ENCODE measurements around the gene GARNL3.

DNA sequence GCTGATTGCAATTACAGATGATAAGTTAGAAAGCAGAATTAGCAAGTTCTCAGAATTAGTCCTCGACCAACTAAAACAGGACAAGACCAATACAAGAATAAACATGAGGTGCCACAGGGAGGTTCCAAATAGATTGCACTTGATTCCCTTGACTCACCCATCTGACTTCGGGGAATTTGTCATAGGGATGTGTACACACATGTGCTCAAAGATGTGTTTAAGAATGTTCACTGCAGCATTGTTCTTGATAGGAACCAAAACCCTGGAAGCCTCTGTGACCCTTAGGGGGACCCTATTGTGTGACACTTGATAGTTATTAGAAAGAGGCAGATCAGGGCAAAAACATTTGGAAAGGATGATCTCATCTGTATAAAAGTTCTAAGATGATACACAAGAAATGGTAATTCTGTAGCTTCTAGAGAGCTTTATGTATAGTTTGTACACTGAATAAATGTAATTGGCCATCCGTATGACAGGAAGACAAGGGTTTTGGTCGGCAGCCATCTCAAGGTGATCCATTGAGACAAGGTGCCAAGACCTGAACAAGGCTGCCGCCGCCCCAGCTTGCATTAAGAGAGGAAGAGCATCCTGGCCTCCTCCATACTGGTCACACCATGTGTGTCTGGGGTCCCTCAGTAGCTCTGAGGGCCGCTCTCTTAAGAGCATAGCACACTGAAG, 48.2 kb upstream of the GARNL3 start:
- TF ChIP-seq RAD21 (CRISPR knock-in tag; IDR thresholded peaks at IDR 0.05), result no peak
- TF ChIP-seq EP300 (IDR thresholded peaks at IDR 0.05; ENCODE audit: low read depth in 2 of 2, low read length in 2 of 2), result no peak
- no peak for TF ChIP-seq EP300 (CRISPR knock-in tag; IDR thresholded peaks at IDR 0.05; ENCODE audit: borderline replicate concordance)
- no peak for TF ChIP-seq MYC (CRISPR knock-in tag; IDR thresholded peaks at IDR 0.05; ENCODE audit: borderline replicate concordance)
- no peak for TF ChIP-seq HHEX (CRISPR knock-in tag; IDR thresholded peaks at IDR 0.05)
- TF ChIP-seq CEBPB (IDR thresholded peaks at IDR 0.05; ENCODE audit: borderline replicate concordance, low read depth, low read length), result no peak
- no peak for TF ChIP-seq JUND (CRISPR knock-in tag; IDR thresholded peaks at IDR 0.05)
- TF ChIP-seq ZNF121 (CRISPR knock-in tag; IDR thresholded peaks at IDR 0.05), result no peak
- TF ChIP-seq CTCF (CRISPR knock-in tag; IDR thresholded peaks at IDR 0.05), result no peak
- no peak for TF ChIP-seq SIN3A (IDR thresholded peaks at IDR 0.05; ENCODE audit: borderline replicate concordance, low read depth, low read length)
